ENCODE measurements around the gene FGFR4.

The FGFR4 gene

DNA sequence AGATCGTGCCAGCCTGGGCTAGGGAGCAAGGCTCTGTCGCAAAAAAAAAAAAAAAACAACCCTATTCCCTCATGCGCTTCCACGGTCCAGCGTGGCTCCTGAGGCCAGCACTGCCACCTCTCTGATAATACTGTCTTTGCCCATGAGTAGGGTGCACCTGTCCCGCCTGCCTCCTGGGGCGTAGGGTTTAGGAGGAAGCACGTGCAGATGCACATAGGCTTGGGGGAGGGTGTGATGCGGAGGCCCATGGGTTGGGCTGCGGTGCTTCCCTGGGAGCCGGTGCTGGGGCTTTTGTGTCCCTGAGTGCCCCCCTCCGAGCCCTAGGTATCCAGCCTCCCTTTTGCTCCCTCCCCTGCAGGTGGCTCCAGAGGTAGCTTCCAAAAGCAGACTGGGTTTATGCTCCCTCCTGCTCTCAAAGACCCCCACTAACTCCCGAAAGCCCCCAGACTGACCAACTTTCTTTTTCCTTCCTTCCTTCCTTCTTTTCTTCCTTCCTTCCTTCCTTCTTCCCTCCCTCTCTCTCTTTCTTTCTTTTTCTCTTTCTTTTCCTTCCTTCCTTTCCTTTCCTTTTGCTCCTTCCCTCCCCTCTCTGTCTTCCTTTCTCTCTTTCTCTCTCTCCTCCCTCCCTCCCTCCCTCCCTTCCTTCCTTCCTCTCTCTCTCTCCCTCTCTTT lies 12.8 kb downstream of the FGFR4 start:
- no peak for DNase-seq (ENCODE audit: extremely low read depth in 1 of 2, low read depth in 1 of 2)

DNA sequence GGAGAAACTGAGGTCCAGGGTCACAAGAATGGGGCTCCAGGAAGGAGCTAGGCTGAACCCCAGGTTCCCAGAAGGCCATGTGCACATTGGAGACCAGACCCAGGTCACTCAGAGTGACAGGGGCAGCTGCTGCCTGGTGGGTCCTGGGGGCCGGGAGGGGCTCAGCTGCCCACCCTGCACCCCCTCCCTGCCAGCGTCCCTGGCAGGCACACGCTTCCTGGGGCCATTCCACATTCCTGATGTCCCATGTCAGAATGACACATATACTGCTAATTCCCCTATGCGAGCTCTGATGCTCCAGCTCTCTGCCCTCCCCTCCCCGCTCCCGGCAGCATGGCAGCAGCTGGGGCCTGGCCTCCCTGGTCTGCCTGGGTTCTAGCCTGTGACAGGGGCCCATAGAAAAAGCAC lies 14.0 kb downstream of the FGFR4 start:
- DNase-seq (ENCODE audit: extremely low read depth in 1 of 2, low read depth in 1 of 2) = no peak

DNA sequence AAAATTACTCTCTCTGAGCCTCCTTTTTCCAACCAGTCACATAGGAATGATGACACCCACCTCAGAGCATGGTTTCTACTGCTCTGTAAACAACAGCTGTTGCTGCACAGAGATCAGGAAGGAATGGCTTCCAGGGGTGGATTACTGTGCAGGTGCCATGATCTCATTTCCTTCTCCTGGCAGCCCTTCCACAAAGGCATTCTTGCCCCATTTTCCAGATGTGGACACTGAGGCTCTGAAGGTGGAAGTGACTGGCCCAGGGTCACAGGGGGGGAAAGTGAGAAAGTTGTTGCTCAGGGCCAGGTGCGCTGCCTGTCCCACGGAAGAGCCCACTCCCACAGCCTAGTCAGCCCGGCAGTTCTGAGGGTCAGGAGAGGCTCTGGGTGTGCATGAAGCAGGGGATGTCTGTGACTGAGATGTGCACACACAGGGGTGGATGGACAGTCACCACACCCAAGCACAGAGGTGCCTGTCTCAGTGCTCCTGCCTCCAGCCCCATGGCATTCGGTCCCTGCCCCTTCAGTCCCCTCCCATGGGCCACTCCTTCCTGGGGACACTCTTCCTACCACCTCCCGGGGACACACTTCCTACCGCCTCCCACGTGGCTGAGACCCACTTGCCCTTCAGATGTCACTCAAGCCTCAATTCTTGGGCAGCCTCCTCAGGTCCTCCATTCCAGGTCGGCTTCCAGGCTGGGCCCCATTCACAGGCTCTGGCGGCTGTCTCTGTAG lies 17.0 kb downstream of the FGFR4 start:
- no peak for DNase-seq (ENCODE audit: extremely low read depth in 1 of 2, low read depth in 1 of 2)

DNA sequence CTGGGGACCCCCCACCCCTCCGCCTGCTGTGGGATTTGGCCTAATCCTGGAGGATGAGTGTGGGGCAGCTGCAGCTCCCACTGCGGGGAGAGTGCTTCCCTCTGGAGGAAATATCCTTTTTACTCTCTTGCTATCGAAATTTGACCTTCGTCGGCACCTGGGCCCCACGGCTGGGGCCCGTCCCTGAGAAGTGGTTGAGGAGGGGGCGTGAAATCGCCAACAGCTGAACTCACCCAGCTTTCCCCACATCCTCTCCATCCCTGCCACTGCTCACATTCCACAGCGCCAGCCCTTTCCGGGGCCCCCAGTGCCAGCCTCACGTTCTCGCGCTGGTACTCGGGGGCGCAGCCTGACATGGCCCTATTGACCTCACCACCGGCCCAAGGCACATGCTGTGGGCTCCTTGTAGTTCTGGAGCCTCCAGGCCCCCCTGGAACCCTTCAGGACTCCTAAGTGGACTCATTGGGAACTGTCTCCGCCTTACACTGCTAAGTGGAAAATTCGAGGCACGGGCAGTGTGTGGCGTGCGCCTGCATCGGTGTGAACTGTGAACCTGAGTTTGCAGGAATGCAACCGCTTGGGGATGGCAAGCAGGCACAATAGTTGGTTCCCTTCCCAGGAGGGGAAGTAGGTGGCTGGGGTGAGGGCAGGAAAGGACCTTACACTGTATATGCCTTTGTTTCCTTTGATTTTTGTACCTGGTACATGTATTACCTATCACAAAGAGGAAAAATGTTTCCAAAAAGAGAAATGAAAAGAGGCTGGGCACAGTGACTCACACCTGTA lies 19.2 kb downstream of the FGFR4 start:
- DNase-seq (ENCODE audit: extremely low read depth in 1 of 2, low read depth in 1 of 2) = no peak

DNA sequence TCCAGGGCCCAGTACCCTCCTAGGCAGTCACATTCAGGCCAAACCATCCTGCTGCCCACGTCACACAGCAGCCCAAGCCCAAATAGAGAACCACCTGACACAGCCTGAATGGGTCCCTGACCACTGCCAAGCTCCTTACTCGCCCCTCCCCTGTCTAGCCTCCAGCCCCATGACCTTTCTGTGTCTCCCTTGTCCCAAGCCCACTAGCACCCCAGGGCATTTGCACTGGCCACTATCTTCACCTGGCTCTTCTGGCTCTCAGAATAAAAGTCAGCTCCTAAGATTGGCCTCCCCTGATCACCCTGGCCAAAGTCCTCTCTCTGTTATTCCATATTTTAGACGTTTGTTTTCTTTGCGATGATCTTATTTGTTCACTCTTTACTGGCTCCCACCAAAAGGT lies 20.4 kb downstream of the FGFR4 start:
- no peak for DNase-seq (ENCODE audit: extremely low read depth in 1 of 2, low read depth in 1 of 2)

DNA sequence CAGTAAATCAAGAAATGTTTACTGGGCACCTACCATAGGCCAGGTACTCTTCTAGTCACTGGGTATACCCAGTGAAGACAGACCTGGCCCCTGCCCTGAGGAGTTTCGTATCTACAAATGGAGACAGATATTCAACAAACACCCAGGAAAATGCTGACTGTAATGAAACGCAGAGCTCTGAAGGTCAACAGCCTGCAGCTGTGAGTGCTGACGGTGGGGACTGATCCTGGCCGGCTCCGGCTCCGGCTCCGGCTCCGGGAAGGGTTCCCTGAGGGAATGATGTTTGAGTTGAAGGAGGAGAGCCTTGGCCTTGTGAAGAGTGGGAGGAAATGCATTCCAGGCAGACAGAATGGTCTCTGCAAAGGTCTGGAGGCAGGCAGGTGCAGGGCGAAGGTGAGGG lies 23.1 kb downstream of the FGFR4 start:
- no peak for DNase-seq (ENCODE audit: extremely low read depth in 1 of 2, low read depth in 1 of 2)

DNA sequence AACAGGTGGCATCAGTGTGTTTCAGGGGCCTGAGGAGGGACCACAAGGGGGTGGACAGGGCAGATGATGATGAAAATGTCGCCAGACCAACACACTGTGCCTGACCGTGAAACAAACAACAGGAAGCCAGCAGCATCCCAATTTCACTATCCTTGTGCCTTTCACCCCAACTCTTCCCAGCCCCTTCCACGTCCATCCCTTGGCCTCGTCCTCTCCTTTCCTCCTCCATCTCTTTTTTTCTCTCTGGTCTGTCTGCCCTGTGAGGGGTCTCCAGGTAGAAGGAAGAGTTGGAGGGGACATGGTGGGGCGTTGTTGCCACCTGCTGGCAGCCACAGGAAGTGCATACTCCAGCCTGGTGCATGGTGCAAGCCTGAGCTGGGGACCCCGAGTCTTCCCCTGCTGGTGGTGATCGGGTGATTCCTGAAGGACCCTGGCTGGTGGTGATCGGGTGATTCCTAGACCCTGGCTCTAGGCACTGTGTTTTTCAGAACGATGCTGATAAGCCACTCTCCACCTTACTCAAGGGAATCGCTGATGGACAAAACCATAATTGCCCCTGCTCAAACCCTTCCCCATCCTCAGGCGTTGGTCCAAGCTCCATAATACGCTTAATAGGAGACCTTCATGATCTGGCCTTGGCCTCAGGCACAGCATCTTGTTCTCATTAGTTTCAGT lies 25.1 kb downstream of the FGFR4 start:
- DNase-seq (ENCODE audit: extremely low read depth in 1 of 2, low read depth in 1 of 2) = peak in 1 of 2 donors; percentile 45

DNA sequence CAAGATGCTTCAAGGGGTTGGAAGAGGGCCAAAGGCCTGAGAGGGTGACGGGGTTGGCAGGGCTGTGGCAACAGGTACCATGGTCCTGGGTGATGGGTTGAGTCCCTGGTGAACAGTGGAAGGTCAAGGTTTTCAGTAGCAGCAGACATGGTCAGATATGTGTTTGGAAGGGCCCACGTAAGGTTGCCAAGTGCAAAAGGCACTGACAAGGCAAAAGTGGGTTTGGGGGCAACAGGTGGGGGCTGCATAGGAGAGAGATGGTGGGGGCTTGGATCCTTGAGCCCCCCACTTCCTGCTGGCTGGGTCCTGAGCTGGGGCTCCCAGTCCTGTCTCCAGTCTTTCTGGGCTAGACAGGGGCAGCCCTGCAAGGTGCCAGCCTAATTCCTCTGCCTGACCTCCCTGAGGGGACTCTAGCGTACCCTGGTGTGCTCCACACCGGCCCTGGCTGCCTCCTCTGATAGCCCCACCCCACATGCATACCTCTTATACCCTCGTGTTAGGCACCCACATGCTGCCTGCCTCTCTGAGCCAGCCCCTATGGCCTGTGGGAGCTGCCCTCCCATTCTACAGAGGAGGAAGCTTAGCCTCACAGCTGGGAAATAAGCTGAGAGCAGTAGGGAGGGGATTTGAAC lies 26.0 kb downstream of the FGFR4 start:
- no peak for DNase-seq (ENCODE audit: extremely low read depth in 1 of 2, low read depth in 1 of 2)

DNA sequence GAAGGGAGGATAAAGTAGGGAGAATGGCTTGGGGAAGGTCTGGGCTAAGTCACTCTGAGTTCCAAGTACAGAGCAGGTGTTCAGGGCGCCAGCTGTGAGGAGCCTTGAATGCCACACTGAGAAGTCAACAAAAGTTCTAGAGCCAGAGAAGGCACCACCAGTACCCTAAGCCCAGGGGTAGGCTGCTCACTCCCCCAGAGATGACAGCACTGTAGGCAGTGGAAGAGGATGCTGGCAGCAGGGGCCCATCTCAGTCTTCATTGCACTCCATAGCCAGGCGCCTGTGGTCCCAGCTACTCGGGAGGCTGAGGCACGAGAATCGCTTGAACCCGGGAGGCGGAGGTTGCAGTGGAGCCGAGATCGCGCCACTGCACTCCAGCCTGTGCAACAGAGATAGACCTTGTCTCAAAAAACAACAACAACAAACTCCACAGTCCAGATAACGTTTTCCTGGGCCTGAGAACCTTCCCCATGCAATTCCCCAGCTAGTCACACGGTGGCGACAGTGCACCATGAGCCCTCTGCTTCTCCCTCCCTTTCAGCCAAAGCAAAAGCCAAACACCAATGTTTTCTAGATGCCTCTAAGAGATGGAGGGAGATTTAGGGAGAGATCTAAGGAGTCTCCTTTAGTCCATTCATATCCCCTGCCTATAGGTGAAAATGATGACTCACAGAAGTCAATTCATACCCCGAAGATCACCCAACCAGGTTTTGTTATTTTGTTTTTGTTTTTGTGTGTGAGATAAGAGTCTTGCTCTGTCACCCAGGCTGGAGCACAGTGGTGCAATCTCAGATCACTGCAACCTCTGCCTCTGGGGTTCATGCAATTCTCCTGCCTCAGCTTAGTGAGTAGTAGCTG lies 27.1 kb downstream of the FGFR4 start:
- peak; percentile 52 to 61 for DNase-seq (ENCODE audit: extremely low read depth in 1 of 2, low read depth in 1 of 2)

DNA sequence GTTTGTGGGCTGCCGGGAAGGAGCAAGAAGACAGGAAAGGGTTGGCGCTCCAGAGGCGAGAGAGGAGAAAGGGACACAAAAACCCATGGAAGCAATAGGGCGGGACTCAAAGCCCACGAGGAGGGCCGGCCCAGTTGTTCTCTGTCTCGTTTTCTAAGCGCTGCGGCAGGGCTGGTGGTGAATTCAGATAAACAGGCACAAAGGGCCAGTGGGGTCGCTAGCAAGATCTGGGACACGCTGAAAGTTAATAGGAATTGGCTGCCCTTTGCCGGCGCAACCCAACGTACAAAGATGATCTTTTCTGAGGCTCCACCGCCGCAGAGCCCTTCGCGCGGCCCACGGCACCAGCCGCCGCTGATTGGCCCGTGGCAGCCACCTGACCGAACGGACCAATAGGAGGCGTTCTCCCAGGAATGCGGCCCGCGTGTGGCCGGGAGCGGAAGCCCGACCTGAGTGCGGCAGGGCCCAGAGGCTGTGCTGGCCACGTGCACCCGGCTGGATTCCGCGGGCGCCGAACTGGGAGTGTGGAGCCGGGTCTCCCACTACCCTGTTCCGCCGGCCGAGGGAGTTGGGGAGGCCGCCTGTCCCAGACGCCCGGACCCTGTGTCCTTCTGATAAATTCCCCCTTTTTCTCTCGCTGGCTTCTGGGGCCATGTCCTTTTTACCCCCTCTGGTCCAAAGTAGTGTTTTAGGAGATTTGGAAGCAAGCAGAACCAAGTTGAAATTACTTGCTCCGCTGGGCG lies 30.1 kb downstream of the FGFR4 start:
- peak; percentile 57 to 66 for DNase-seq (ENCODE audit: extremely low read depth in 1 of 2, low read depth in 1 of 2)

DNA sequence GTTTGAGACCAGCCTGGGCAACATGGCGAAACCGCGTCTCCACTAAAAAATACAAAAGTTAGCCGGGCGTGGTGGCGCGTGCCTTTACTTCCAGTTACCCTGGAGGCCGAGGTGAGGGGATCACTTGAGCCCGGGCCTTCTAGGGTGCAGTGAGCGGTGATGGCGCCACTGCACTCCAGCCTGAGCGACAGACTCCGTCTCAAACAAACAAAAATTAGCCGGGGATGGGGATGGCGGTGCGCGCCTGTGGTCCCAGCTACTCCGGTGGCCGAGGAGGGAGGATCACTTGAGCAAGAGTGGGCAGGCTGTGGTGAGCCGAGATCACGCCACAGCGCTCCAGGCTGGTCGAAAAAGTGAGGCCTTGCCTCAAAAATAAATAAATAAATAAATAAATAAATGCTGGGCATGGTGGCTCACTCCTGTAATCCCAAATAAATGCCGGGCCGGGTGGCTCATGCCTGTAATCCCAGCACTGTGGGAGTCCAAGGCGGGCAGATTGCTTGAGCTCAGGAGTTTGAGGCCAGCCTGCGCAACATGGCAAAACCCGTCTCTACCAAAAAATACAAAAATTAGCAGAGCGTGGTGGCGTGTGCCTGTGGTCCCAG lies 30.8 kb downstream of the FGFR4 start:
- DNase-seq (ENCODE audit: extremely low read depth in 1 of 2, low read depth in 1 of 2) = no peak

DNA sequence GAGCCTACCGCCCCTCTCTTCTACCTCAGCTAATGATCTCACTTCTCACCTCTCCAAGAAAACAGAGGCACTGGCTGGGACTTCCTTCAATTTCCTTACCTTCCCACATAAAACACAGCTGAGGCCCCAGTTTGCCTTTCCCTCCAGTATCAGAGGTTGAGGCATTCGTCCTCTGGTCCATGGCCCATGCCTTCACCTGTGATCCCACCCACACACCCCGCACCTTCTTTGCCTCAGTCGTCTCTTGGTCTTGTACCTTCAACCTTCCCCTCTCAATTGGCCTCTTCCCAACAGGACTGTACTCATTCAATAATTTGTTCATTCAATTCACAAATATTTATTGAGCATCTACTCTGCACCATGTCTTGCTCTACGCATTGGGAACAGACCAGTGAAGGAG lies 35.9 kb downstream of the FGFR4 start:
- DNase-seq (ENCODE audit: extremely low read depth in 1 of 2, low read depth in 1 of 2) = no peak

DNA sequence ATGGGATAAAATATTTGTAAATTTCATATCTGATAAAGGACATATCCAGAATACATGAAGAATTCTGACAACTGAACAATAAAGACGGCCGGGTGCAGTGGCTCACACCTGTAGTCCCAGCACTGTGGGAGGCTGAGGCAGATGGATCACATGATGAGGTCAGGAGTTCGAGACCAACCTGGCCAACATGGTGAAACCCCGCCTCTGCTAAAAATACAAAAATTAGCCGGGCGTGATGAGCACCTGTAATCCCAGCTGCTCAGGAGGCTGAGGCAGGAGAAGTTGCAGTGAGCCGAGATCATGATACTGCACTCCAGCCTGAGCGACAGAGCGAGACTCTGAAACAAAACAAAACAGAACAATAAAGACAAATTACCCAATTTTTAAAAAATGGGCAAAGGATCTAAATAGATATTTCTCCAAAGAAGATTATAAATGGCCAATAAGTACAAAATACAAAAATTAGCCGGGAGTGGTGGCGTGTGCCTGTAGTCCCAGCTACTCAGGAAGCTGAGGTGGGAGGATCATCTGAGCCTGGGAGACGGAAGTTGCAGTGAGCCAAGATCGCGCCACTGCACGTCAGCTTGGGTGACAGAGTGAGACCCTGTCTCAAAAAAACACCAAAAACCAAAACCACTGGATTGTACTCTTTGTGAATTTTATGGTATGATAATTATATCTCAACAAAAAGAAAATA lies 37.2 kb downstream of the FGFR4 start:
- no peak for DNase-seq (ENCODE audit: extremely low read depth in 1 of 2, low read depth in 1 of 2)

DNA sequence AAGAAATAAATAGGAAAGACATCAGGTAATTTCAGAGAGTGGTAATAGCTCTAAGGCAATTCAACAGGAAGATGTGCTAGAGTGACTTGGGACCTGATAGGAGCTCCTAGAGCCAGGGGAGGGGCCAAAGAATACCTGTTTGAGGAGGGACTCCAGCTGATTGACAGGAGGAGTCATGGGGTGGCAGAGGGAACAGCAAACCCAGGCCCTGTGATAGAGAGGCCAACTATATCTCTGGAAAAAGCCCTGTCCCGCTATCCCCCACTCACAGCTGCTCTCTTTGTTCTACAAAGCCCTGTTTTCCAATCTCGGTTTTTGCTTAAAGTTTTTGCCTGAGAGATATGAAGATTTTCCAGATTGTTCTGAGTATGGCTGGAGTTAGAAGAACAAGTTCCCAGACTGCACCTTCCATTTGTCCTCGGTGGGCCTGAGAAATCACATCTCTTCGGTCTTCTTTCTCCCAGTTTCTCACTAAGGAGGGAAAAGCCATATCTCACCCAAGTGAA lies 37.8 kb downstream of the FGFR4 start:
- no peak for DNase-seq (ENCODE audit: extremely low read depth in 1 of 2, low read depth in 1 of 2)

DNA sequence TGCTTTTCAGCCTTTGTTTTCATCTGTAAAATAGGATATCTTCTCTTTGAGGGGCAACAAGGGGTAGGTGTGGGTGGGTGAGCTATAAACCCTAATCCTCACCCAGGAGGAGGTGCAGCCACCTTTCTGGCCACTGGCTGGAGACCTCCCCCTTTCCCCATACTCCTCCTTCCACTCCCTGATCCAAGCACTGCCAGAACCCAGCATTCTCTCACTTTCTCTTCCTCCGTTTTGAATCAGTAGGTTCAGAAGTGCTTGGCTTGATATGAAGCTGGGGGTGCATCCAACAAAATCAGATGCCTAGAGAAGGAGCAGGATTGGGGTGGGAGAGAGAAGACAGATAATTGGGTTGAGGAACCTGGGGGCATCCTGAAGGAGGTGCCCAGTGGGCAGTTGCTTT lies 40.1 kb downstream of the FGFR4 start:
- DNase-seq (ENCODE audit: extremely low read depth in 1 of 2, low read depth in 1 of 2) = no peak

DNA sequence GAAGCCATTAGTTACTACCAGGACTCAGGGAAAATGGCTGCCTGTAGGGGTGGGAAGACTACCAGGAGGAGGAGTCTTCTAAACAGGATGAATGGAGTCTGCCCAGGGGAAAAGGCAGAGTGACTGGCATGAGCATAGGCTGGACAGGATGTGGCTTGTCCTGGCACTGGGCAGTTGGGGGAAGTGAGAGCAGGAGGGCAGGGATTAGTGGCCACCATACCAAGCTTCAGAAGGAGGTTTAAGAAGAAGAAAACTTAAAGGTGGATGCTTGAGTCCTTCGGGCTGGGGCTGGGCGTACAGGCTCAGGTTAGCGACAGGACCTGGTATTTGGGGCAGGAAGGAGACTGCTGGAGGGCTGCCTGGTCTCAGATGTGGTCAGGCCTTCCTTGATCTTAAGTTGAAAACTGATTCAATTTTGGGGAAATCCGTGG lies 41.9 kb downstream of the FGFR4 start:
- no peak for DNase-seq (ENCODE audit: extremely low read depth in 1 of 2, low read depth in 1 of 2)

DNA sequence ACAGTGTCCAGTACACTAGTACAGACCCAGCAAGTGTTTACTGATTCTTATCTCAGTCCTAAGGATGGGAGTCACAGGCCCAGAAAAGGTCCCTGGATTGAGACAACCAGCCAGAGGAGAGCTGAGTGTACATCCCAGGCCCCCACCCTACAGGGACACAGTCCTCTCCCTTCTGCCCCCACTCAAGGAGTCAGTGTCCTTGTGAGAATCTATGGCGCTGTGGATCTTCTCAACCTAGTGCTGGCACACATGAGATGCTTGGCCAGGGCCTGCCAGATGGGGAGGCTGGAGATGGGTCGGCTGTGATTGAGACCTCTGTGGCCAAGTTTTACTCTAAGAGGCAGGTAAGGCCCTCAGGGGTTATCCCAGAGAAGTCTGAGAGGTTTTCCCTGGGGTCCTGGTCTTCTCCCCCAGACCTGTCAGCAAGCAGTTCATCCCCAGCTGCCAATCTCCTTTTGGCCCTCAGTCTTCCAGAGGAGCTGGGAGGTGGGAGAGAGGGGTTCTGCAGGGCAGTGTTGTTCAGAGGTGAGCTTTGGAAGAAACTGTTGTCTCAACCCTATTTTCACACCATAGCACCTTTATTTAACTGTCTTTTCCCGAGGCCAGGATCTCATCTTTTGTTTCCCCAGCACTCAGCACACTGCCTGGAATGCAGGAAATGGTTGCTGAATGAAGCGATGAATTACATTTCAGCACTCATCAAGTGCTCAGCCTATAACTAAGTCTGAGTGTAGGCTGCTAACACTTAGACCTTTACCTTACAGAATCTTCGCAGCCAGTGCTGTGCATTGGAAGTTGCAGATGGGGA lies 43.7 kb downstream of the FGFR4 start:
- DNase-seq (ENCODE audit: extremely low read depth in 1 of 2, low read depth in 1 of 2) = no peak
